Activated CD8-positive, alpha-beta memory T cell treated with anti-CD3 and anti-CD28 coated beads for 4 hours (primary cell): ENCODE data around the gene COMTD1.

Experiments
- DNase-seq, 2 donors: peaks; one replicate each; pipeline ENCODE4 v3.0.0-alpha.2; 2020; ENCODE audit warnings: low read depth in 2 of 2

COMTD1 gene

GRCh38 chr10:75245354-75246250 is 9.8 kb upstream of the COMTD1 start:
- DNase-seq = no peak

GRCh38 chr10:75244487-75245353 is 9.0 kb upstream of the COMTD1 start:
- no peak for DNase-seq

- no peak for DNase-seq
These were observed 7.7 kb upstream of the COMTD1 start for GRCh38 chr10:75243426-75243825.

GRCh38 chr10:75240329-75241076 is 4.7 kb upstream of the COMTD1 start:
- no peak for DNase-seq

GRCh38 chr10:75239096-75239790 is 3.5 kb upstream of the COMTD1 start:
- DNase-seq = no peak

- DNase-seq = no peak
These were observed 2.7 kb upstream of the COMTD1 start for GRCh38 chr10:75238182-75239095.

GRCh38 chr10:75236178-75236825 is 545 bp upstream of the COMTD1 start:
- no peak for DNase-seq

- no peak for DNase-seq
These were observed 928 bp downstream of the COMTD1 start for GRCh38 chr10:75234683-75235374.

- peak; percentile 95 to 97 for DNase-seq
These were observed 1.6 kb downstream of the COMTD1 start for GRCh38 chr10:75234017-75234682.

- DNase-seq = no peak
These were observed 2.2 kb downstream of the COMTD1 start for GRCh38 chr10:75233444-75234016.

GRCh38 chr10:75231672-75232581 is 3.8 kb downstream of the COMTD1 start:
- no peak for DNase-seq

- DNase-seq = peak; percentile 82 to 88
These were observed 5.1 kb downstream of the COMTD1 start for GRCh38 chr10:75230600-75231038.

- DNase-seq = no peak
These were observed 5.8 kb downstream of the COMTD1 start for GRCh38 chr10:75229971-75230370.

- no peak for DNase-seq
These were observed 6.9 kb downstream of the COMTD1 start for GRCh38 chr10:75228834-75229233.

GRCh38 chr10:75228278-75228677 is 7.5 kb downstream of the COMTD1 start:
- no peak for DNase-seq

GRCh38 chr10:75226656-75227055 is 9.1 kb downstream of the COMTD1 start:
- DNase-seq = no peak

GRCh38 chr10:75226095-75226494 is 9.7 kb downstream of the COMTD1 start:
- DNase-seq = no peak
